GM23248 (cell line): ENCODE measurements around the gene IL24. TPM values are rescaled to one million over a fixed set of nuclear protein-coding genes. Genes with fewer than 3 reads are reported as not detected.
A peak's percentile ranks its signal among the peaks of the same experiment; 100 is the strongest.

Experiments used
- DNase-seq: peaks from one replicate; pipeline ENCODE4 v3.0.0-alpha.2; 2015
- H2AFZ ChIP-seq: fragments of 200-600 bp; sonication (generic); 2 replicates; pipeline ENCODE4 v1.6.1; 2016; ENCODE audit warnings: antibody characterized with exemption
- H3F3A ChIP-seq: fragments of 200-600 bp; sonication (generic); 2 replicates; pipeline ENCODE4 v1.6.1; 2016; ENCODE audit warnings: mild to moderate bottlenecking, antibody characterized with exemption, mixed run types; ENCODE audit not compliant: insufficient read depth
- H3K27ac ChIP-seq: fragments of 200-600 bp; sonication (generic); 2 replicates; pipeline ENCODE4 v1.5.1; 2016; ENCODE audit warnings: mild to moderate bottlenecking
- H3K27me3 ChIP-seq: fragments of 200-600 bp; sonication (generic); replicated peaks from 2 replicates; pipeline ENCODE4 v1.6.1; 2016; ENCODE audit warnings: mild to moderate bottlenecking; ENCODE audit not compliant: insufficient read depth
- H3K36me3 ChIP-seq: fragments of 200-600 bp; sonication (generic); 2 replicates; pipeline ENCODE4 v1.6.1; 2016; ENCODE audit warnings: low read depth, mild to moderate bottlenecking
- H3K4me1 ChIP-seq: fragments of 200-600 bp; sonication (generic); 2 replicates; pipeline ENCODE4 v1.6.1; 2016; ENCODE audit warnings: mild to moderate bottlenecking; ENCODE audit not compliant: insufficient read depth
- H3K4me2 ChIP-seq: fragments of 200-600 bp; sonication (generic); one replicate; pipeline ENCODE4 v1.6.1; 2016; ENCODE audit warnings: mild to moderate bottlenecking; ENCODE audit not compliant: unreplicated experiment
- H3K4me3 ChIP-seq: fragments of 200-600 bp; sonication (generic); 2 replicates; pipeline ENCODE4 v1.5.1; 2016; ENCODE audit warnings: mild to moderate bottlenecking
- H3K79me2 ChIP-seq: fragments of 200-600 bp; sonication (generic); 2 replicates; pipeline ENCODE4 v1.6.1; 2016; ENCODE audit warnings: mild to moderate bottlenecking; ENCODE audit not compliant: insufficient read depth
- H3K9ac ChIP-seq: fragments of 200-600 bp; sonication (generic); 2 replicates; pipeline ENCODE4 v1.6.1; 2016; ENCODE audit warnings: mild to moderate bottlenecking
- H3K9me2 ChIP-seq: fragments of 200-600 bp; sonication (generic); 2 replicates; pipeline ENCODE4 v1.6.1; 2016; ENCODE audit warnings: mixed run types, mild to moderate bottlenecking, moderate library complexity; ENCODE audit not compliant: insufficient read depth
- H3K9me3 ChIP-seq: fragments of 200-600 bp; sonication (generic); one replicate; pipeline ENCODE4 v1.6.1; 2017; ENCODE audit warnings: low read depth
- H4K20me1 ChIP-seq: fragments of 200-600 bp; sonication (generic); 2 replicates; pipeline ENCODE4 v1.6.0; 2016; ENCODE audit not compliant: insufficient read depth
- EZH2 ChIP-seq: fragments of 200-600 bp; sonication (generic); IDR thresholded peaks from 2 replicates; pipeline ENCODE4 v1.6.1; 2018; ENCODE audit warnings: antibody characterized with exemption, mild to moderate bottlenecking; ENCODE audit not compliant: insufficient read depth, poor library complexity, severe bottlenecking
- EZH2phosphoT487 ChIP-seq: fragments of 200-600 bp; sonication (generic); IDR thresholded peaks from 2 replicates; pipeline ENCODE4 v1.6.1; 2018; ENCODE audit warnings: antibody characterized with exemption, moderate library complexity, mild to moderate bottlenecking, low read depth; ENCODE audit not compliant: insufficient read depth
- WGBS, 2 experiments: methylation state at CpG; one replicate each; pipeline ENCODE4 v1.1.6; 2015 to 2017; ENCODE audit warnings: low lambda C conversion rate in 2 of 2, low coverage in 1 of 2; ENCODE audit errors: missing lambda C conversion rate in 2 of 2; 5-methylcytosine and 5-hydroxymethylcytosine counted together
- in situ Hi-C: fragments of 300-500 bp; cut with MboI; formaldehyde crosslinking; loops from 2 replicates; pipeline ENCODE4 v1.15.0; 2020
- polyA plus RNA-seq: library from polyadenylated mRNA; unstranded; fragments of >200 nt; fragmentation: Nextera tagmentation; extraction: Ambion mirVana; gene quantifications from 2 replicates; pipeline ENCODE4 v1.2.1, GENCODE V29; 2016
- total RNA-seq: library from RNA; depleted of rRNA; stranded (reverse); fragments of >200 nt; shearing (Covaris generic); gene quantifications from 2 replicates; pipeline ENCODE4 v1.2.3, GENCODE V29; 2014

The IL24 gene
- total and polyA plus RNA-seq, 2 experiments from 2014 or later = 0.49 to 2.4 TPM

DNA sequence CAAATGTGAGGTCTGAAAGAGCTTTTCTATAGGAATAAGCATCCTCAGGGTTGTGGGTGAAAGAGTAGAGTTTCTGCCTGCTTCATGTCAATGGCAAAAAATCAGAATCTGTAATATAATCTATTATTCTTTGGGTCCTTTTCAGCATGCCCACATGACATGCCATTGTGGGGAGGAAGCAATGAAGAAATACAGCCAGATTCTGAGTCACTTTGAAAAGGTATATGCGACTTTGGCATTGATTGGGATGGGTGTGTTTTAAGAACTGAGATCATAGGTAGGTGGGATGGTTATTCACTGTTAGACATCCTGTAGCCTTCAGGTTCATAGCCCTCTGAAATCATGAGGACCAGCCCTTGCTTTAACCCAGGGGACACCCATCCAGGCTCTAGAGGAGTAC lies 30.0 kb upstream of the IL24 start:
- Histone ChIP-seq H3K4me1 (peaks cover 28% of the 10 kb centered on the region), H3K4me2 (no peak overlapping the region), H3K27me3 (no peaks in the 10 kb centered on the region), H3K9me2 (no peaks in the 10 kb centered on the region), H2AFZ (no peak overlapping the region), H3K9ac (no peak overlapping the region), H3K79me2 (no peaks in the 10 kb centered on the region), H3F3A (peaks cover 15% of the 10 kb centered on the region), H3K9me3 (no peaks in the 10 kb centered on the region), H4K20me1 (no peaks in the 10 kb centered on the region), H3K27ac (no peak overlapping the region), H3K4me3 (no peak overlapping the region), H3K36me3 (no peaks in the 10 kb centered on the region)
- in situ Hi-C loops = no loop called here
- DNase-seq = no peak
- 94 to 96% methylated on average over 1 of the region's 1 CpG for WGBS, 2 experiments
- TF ChIP-seq EZH2 (no peak), EZH2phosphoT487 (no peak)

DNA sequence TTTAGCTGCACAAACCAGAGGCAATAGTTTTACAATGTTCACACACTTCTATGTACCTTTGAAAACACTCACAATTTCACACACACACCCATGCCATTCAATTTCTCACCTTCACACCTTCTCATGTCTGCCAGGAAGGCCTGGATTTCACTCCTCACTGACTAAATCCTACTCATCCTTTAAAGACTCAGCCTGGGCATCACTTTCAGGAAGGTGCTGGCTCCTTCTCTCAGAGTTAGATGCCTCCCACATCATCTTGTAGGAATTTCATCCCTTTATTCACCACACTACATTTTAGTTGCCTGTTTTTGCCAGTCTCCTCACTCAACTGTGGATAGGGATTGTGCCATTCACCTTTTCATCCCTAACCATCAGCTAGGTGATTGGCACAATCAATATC lies 29.5 kb upstream of the IL24 start:
- no peaks in the 10 kb centered on the region for H3K9me3 ChIP-seq
- H3K4me2 ChIP-seq = no peak overlapping the region
- H3K79me2 ChIP-seq = no peaks in the 10 kb centered on the region
- DNase-seq = peak; percentile 68
- in situ Hi-C loops = no loop called here
- H4K20me1 ChIP-seq = no peaks in the 10 kb centered on the region
- no peak for TF ChIP-seq EZH2phosphoT487
- TF ChIP-seq EZH2 = no peak
- peaks cover 28% of the 10 kb centered on the region for H3K4me1 ChIP-seq
- no peaks in the 10 kb centered on the region for H3K9me2 ChIP-seq
- H3K4me3 ChIP-seq = no peak overlapping the region
- H2AFZ ChIP-seq = no peak overlapping the region
- H3F3A ChIP-seq = peaks cover 15% of the 10 kb centered on the region
- H3K9ac ChIP-seq = no peak overlapping the region
- H3K36me3 ChIP-seq = no peaks in the 10 kb centered on the region
- 0 out of 2 replicates have a peak overlapping the region, but pooled peaks have one; percentile 11 for H3K27ac ChIP-seq
- no peaks in the 10 kb centered on the region for H3K27me3 ChIP-seq

- no peak overlapping the region for H3K4me3 ChIP-seq
- no peaks in the 10 kb centered on the region for H3K9me2 ChIP-seq
- DNase-seq = no peak
- TF ChIP-seq EZH2 (no peak), EZH2phosphoT487 (no peak)
- 0 out of 2 replicates have a peak overlapping the region, but pooled peaks have one; percentile 11 for H3K27ac ChIP-seq
- H3F3A ChIP-seq = peaks cover 15% of the 10 kb centered on the region
- no peak overlapping the region for H2AFZ ChIP-seq
- WGBS, 2 experiments = 55 to 60% methylated on average over 1 of the region's 1 CpG
- in situ Hi-C loops = no loop called here
- no peak overlapping the region for H3K4me2 ChIP-seq
- H3K36me3 ChIP-seq = no peaks in the 10 kb centered on the region
- H3K79me2 ChIP-seq = no peaks in the 10 kb centered on the region
- H3K4me1 ChIP-seq = peaks cover 28% of the 10 kb centered on the region
- H3K27me3 ChIP-seq = no peaks in the 10 kb centered on the region
- no peaks in the 10 kb centered on the region for H3K9me3 ChIP-seq
- H3K9ac ChIP-seq = no peak overlapping the region
- H4K20me1 ChIP-seq = no peaks in the 10 kb centered on the region
Observed at GRCh38 chr1:206868264-206868663, 29.0 kb upstream of the IL24 start.

- Histone ChIP-seq H3K79me2 (no peaks in the 10 kb centered on the region), H3K36me3 (no peaks in the 10 kb centered on the region), H4K20me1 (no peaks in the 10 kb centered on the region), H3F3A (peaks cover 14% of the 10 kb centered on the region), H3K27me3 (no peaks in the 10 kb centered on the region), H3K9me3 (no peaks in the 10 kb centered on the region), H3K9ac (no peak overlapping the region), H3K27ac (no peak overlapping the region), H3K4me1 (peaks cover 18% of the 10 kb centered on the region; the same call in 1 of the 2 replicates), H3K4me2 (no peak overlapping the region), H2AFZ (no peak overlapping the region), H3K4me3 (no peak overlapping the region), H3K9me2 (no peaks in the 10 kb centered on the region)
- in situ Hi-C loops = no loop called here
- 62 to 67% methylated on average over 3 of the region's 3 CpGs for WGBS, 2 experiments
- DNase-seq = no peak
- TF ChIP-seq EZH2 (no peak), EZH2phosphoT487 (no peak)
Observed at GRCh38 chr1:206872139-206872538, 25.1 kb upstream of the IL24 start.
